K562 (cell line): ENCODE data around the gene HRCT1. TPM values are rescaled to one million over a fixed set of nuclear protein-coding genes. Genes with fewer than 3 reads are reported as not detected.

ENCODE experiments used
- AFF4 ChIP-seq: sonication (generic); formaldehyde crosslinking; IDR thresholded peaks from 2 replicates; pipeline ENCODE4 v1.8.0; 2023; ENCODE audit warnings: mild to moderate bottlenecking, missing genetic modification reagents
- ATF7 ChIP-seq: fragments of 450-650 bp; IDR thresholded peaks from 2 replicates; pipeline ENCODE4 v1.7.1; 2014; ENCODE audit warnings: mild to moderate bottlenecking, moderate library complexity
- CXXC5 ChIP-seq: fragments of 250-450 bp; sonication (Bioruptor Pico); IDR thresholded peaks from 2 replicates; pipeline ENCODE4 v1.8.0; 2022; ENCODE audit warnings: inconsistent platforms, mild to moderate bottlenecking, moderate library complexity
- DPF2 ChIP-seq: fragments of 450-650 bp; IDR thresholded peaks from 2 replicates; pipeline ENCODE4 v1.6.1; 2016
- HOMEZ ChIP-seq: fragments of 250-450 bp; sonication (Bioruptor Pico); IDR thresholded peaks from 2 replicates; pipeline ENCODE4 v1.4.0; 2020; ENCODE audit warnings: mild to moderate bottlenecking, moderate library complexity
- JUND ChIP-seq, 2 experiments: IDR thresholded peaks; 2 replicates in 1 of 2; 3 replicates in 1 of 2; pipeline ENCODE4 v1.6.1; 2011; ENCODE audit warnings: borderline replicate concordance in 2 of 2, low read depth in 2 of 2, low read length in 2 of 2, improper control_type of control experiment in 1 of 2, missing biosample characterization in 1 of 2, missing genetic modification characterization in 1 of 2, missing genetic modification reagents in 1 of 2
- MAFF ChIP-seq: IDR thresholded peaks from 2 replicates; pipeline ENCODE4 v1.6.1; 2012; ENCODE audit warnings: low read length, improper control_type of control experiment
- NFIC ChIP-seq: fragments of 450-650 bp; IDR thresholded peaks from 2 replicates; pipeline ENCODE4 v1.6.1; 2017; ENCODE audit warnings: mild to moderate bottlenecking, inconsistent platforms
- NR4A1 ChIP-seq, 2 experiments: fragments of 250-450 bp in 1 of 2; fragments of 450-650 bp in 1 of 2; sonication (Bioruptor Pico) in 1 of 2; IDR thresholded peaks; 2 replicates each; pipeline versions ENCODE4 v1.4.0 to v1.6.1; 2016 to 2020; ENCODE audit warnings: mild to moderate bottlenecking in 2 of 2, missing compliant biosample characterization in 1 of 2, missing genetic modification characterization in 1 of 2, moderate library complexity in 1 of 2
- XRCC5 ChIP-seq: fragments of 200-400 bp; formaldehyde crosslinking; IDR thresholded peaks from 2 replicates; pipeline ENCODE4 v1.6.1; 2017; ENCODE audit warnings: low read depth, mild to moderate bottlenecking, low read length
- ZNF239 ChIP-seq: fragments of 250-450 bp; sonication (Bioruptor Pico); IDR thresholded peaks from 2 replicates; pipeline ENCODE4 v1.4.0; 2020; ENCODE audit warnings: mild to moderate bottlenecking
- polyA plus RNA-seq, 8 experiments: library from polyadenylated mRNA; depleted of rRNA in 4 of 8; stranded (reverse) in 5 of 8; unstranded in 3 of 8; fragments of >200 nt; fragmentation: Nextera tagmentation in 2 of 8; fragmentation: Illumina TruSeq in 1 of 8; extraction: Ambion mirVana in 2 of 8; extraction: Trizol in 1 of 8; gene quantifications; 2 replicates each; pipeline versions ENCODE4 v1.2.1 to v1.2.3, GENCODE V29; 2011 to 2014; ENCODE audit warnings: inconsistent platforms in 1 of 8, missing spikeins in 1 of 8
- total RNA-seq, 7 experiments: library from RNA; depleted of rRNA in 6 of 7; stranded (reverse); fragments of >200 nt in 6 of 7; fragmentation: Illumina TruSeq in 2 of 7; extraction: Trizol in 2 of 7; gene quantifications; 2 replicates each; pipeline versions ENCODE4 v1.2.1 to v1.2.3, GENCODE V29; 2011 to 2021; ENCODE audit warnings: low replicate concordance in 1 of 7
- TF ChIP-seq, protein P1 (sequence below), 2 experiments: fragments of 450-650 bp; formaldehyde crosslinking in 1 of 2; IDR thresholded peaks; 2 replicates each; pipeline versions ENCODE4 v1.4.0 to v1.6.1; 2014 to 2020; ENCODE audit warnings: mild to moderate bottlenecking in 2 of 2, borderline replicate concordance in 1 of 2, low read depth in 1 of 2

The HRCT1 gene
- total and polyA plus RNA-seq, 9 of the 15 experiments (the other 6 are each of a cell fraction or from before 2014, with no cell fraction given): 0.40 TPM; not detected in 8

DNA sequence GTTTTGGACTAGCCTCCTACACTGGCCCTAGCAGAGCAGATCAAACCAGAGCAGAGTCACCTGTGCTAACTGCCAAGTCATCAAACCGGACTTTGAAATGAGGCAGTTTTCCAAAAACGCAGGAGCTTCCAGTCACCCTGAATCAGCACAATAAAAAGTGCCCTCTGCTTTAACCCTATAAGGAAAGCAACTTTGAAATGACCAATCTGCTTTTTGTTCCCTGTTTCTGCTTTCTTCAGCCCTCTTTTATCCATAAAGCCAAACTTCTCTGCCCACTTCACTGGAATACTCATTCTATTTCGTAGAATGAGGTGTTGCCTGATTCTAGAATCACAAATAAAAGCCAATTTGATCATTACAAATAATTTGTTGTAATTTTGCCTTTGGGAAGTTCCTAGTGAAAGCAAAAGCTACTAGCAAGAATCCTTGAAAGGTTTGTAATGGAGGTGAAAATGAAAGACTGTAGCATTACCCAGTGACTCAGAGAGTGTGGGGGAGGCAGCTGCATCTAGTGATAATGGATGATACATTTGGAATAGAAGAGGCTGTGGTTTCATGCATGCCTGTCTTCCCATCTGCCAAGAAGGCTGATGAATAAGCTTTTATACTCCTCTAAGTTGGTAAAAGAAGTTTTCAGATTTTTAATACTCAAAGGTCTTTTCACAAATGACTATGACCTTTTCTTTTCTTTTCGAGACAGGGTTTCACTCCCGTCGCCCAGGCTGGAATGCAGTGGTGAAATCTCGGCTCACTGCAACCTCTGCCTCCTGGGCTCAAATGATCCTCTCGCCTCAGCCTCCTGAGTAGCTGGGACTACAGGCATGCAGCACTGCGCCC is 18.1 kb downstream of the HRCT1 start (continued):
- TF ChIP-seq DPF2: peak; percentile 98
- peak; percentile 15; the same call in 1 of the 2 replicates for TF ChIP-seq AFF4 (CRISPR knock-in tag)
- peak; percentile 96 for TF ChIP-seq JUND (IDR thresholded peaks at IDR 0.05; ENCODE audit: borderline replicate concordance, low read depth, low read length)
- peak; percentile 94 for TF ChIP-seq JUND (tag; IDR thresholded peaks at IDR 0.05; ENCODE audit: borderline replicate concordance, low read depth, low read length)
- TF ChIP-seq MAFF: peak; percentile 95
- no peak for TF ChIP-seq XRCC5
- peak; percentile 66 for TF ChIP-seq ATF7
- peak; percentile 33 for TF ChIP-seq CXXC5 (CRISPR knock-in tag)
- peak; percentile 72 for TF ChIP-seq NFIC
- TF ChIP-seq NR4A1 (CRISPR knock-in tag; IDR thresholded peaks at IDR 0.05): no peak
- 0 out of 2 replicates have a peak, but pooled peaks have one; percentile 25 for TF ChIP-seq NR4A1 (tag; IDR thresholded peaks at IDR 0.05)
- no peak for TF ChIP-seq HOMEZ
- 0 out of 2 replicates have a peak, but pooled peaks have one; percentile 11 for TF ChIP-seq ZNF239 (CRISPR knock-in tag)
- TF ChIP-seq, protein P1, sequence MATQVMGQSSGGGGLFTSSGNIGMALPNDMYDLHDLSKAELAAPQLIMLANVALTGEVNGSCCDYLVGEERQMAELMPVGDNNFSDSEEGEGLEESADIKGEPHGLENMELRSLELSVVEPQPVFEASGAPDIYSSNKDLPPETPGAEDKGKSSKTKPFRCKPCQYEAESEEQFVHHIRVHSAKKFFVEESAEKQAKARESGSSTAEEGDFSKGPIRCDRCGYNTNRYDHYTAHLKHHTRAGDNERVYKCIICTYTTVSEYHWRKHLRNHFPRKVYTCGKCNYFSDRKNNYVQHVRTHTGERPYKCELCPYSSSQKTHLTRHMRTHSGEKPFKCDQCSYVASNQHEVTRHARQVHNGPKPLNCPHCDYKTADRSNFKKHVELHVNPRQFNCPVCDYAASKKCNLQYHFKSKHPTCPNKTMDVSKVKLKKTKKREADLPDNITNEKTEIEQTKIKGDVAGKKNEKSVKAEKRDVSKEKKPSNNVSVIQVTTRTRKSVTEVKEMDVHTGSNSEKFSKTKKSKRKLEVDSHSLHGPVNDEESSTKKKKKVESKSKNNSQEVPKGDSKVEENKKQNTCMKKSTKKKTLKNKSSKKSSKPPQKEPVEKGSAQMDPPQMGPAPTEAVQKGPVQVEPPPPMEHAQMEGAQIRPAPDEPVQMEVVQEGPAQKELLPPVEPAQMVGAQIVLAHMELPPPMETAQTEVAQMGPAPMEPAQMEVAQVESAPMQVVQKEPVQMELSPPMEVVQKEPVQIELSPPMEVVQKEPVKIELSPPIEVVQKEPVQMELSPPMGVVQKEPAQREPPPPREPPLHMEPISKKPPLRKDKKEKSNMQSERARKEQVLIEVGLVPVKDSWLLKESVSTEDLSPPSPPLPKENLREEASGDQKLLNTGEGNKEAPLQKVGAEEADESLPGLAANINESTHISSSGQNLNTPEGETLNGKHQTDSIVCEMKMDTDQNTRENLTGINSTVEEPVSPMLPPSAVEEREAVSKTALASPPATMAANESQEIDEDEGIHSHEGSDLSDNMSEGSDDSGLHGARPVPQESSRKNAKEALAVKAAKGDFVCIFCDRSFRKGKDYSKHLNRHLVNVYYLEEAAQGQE (IDR thresholded peaks at IDR 0.05; ENCODE audit: borderline replicate concordance): peak; percentile 92
- TF ChIP-seq, protein P1 (CRISPR knock-in tag; IDR thresholded peaks at IDR 0.05; ENCODE audit: low read depth): no peak
